Mucosa of descending colon (tissue), 3 donors: ENCODE measurements around the gene ABCA4. TPM values are rescaled to one million over a fixed set of nuclear protein-coding genes. Genes with fewer than 3 reads are reported as not detected.

Experiments
- ATAC-seq: fragments of 200-7000 bp; cut with Tn5 transposase; one replicate; pipeline ENCODE4 v1.9.1; 2020; ENCODE audit warnings: mild to moderate bottlenecking, moderate library complexity
- DNase-seq, 3 donors: peaks; one replicate each; pipeline ENCODE4 v3.0.0-alpha.2; 2020
- H3K36me3 ChIP-seq: fragments of 200-600 bp; one replicate; pipeline ENCODE4 v1.8.0; 2021; ENCODE audit warnings: low read depth, mild to moderate bottlenecking
- H3K4me1 ChIP-seq: fragments of 200-600 bp; one replicate; pipeline ENCODE4 v1.8.0; 2021; ENCODE audit warnings: low read depth, mild to moderate bottlenecking
- H3K4me3 ChIP-seq: fragments of 200-600 bp; one replicate; pipeline ENCODE4 v1.8.0; 2021; ENCODE audit warnings: mild to moderate bottlenecking
- H3K9me3 ChIP-seq: fragments of 200-600 bp; one replicate; pipeline ENCODE4 v1.8.0; 2021; ENCODE audit warnings: mild to moderate bottlenecking
- intact Hi-C, 2 donors: fragments of 100-400 bp; cut with DNase I in 1 of 2; cut with micrococcal nuclease in 1 of 2; formaldehyde crosslinking; loops; one replicate each; pipeline versions ENCODE4 v1.11.0 to v1.11.1; 2022; cut with DNase I, micrococcal nuclease
- total RNA-seq, 3 donors: library from RNA; stranded (reverse); fragmentation: NEBNext Ultra II Directional in 2 of 3; extraction: Animal tissue kit (Norgen Biotek cat#: 25700) in 2 of 3; gene quantifications; one replicate each; pipeline versions ENCODE4 v1.2.1 to v1.2.4, GENCODE V29; 2021 to 2023
- TF ChIP-seq, protein P1 (sequence below): fragments of 200-600 bp; IDR thresholded peaks from one replicate; pipeline ENCODE4 v1.8.0; 2022; ENCODE audit warnings: antibody characterized with exemption, mild to moderate bottlenecking
- donor health status: DM: no; HTN: no; CAD: no; lungs with moderate emphysema.
- donor health status: DM: no; HTN: no; CAD: no.
- donor health status: DM: no; HTN: yes; CAD: no.

Gene ABCA4
- total RNA-seq, 3 donors from 2014 or later, result 0.34 to 1.0 TPM; not detected in 1

DNA sequence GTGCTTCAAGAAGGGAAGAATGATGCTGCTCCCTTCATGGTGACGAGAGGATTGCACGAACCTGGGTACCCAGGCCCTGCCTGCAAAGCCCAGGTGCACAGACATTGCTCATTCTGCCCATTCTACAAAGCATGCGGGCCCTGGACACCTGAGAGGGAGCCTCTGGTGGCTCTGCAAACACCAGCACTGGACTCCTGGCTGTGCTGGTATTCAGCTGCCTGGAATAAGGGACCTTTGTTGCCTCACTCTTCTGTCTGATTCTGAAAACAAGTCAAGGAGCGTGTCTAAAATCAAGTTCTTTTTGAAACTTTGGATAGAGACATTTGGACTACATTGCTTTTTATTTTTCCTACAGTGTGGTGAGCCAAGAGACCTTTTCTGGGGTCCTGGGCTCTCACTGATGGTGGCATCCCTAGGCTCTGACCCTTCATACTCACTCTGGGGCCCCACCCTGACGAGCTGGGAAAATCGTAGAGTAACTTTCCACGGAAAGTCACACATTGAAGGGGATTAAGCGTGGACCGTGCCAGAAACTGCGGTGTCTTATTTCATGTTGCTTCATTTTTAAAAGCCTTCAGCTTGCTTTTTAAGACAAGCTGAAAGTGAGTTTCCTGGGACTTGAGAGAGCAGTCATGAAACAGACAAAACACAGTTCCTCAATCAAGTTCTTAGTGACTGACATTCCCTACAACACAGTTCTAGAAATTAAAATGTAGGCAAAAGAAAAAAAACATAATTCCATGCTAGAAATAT is 24.0 kb downstream of the ABCA4 start:
- no peak for DNase-seq
- intact Hi-C loops, result no loop called here

DNA sequence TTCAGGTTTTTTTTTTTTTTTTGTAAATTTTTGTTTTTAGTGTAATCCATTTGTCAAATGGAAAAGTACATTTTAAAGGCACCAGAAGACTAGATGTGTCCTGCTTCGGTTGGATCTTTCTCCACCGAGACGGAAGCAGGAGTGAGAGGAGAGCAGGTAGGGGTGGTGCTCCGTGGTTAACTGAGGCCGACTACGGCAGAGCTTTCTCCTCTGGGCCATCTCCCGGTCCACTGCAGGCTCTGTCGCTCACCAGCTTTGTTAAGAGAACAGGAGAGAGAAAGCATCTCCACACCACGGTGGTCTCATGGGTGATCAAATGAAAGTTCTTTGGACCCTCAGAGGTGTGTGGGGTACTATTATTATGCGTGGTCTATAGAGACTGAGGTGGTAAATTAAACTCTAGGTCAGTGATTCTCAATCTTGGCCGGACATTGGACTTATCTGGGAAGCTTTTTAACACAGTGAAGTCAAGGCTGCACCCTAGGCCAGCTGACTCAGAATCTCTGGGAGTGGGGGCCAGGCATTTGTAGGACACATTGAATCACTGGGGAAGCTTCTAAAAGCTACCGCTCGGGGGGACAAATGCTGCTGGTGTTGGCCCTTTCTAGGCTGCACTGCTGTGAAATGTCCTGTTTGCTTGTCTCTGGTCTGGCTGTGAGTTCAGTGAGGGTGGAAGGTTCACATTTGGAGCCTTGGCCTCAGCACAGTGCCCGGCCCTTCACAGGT is 25.0 kb downstream of the ABCA4 start:
- Histone ChIP-seq H3K36me3 (no peaks in the 10 kb centered on the region), H3K4me1 (peaks cover 5% of the 10 kb centered on the region), H3K9me3 (no peaks in the 10 kb centered on the region), H3K4me3 (no peak overlapping the region)
- intact Hi-C loops, result no loop called here
- TF ChIP-seq, protein P1, sequence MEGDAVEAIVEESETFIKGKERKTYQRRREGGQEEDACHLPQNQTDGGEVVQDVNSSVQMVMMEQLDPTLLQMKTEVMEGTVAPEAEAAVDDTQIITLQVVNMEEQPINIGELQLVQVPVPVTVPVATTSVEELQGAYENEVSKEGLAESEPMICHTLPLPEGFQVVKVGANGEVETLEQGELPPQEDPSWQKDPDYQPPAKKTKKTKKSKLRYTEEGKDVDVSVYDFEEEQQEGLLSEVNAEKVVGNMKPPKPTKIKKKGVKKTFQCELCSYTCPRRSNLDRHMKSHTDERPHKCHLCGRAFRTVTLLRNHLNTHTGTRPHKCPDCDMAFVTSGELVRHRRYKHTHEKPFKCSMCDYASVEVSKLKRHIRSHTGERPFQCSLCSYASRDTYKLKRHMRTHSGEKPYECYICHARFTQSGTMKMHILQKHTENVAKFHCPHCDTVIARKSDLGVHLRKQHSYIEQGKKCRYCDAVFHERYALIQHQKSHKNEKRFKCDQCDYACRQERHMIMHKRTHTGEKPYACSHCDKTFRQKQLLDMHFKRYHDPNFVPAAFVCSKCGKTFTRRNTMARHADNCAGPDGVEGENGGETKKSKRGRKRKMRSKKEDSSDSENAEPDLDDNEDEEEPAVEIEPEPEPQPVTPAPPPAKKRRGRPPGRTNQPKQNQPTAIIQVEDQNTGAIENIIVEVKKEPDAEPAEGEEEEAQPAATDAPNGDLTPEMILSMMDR, result no peak
- ATAC-seq (peak; percentile 10), DNase-seq (no peak)

More for the DNA sequence above, 24.0 kb downstream of the ABCA4 start:
- H3K4me3 ChIP-seq, result no peak overlapping the region
- ATAC-seq, result no peak
- H3K4me1 ChIP-seq, result peaks cover 5% of the 10 kb centered on the region
- TF ChIP-seq, protein P1, result no peak
- H3K36me3 ChIP-seq, result no peaks in the 10 kb centered on the region
- no peaks in the 10 kb centered on the region for H3K9me3 ChIP-seq

- H3K4me1 ChIP-seq, result peaks cover 5% of the 10 kb centered on the region
- DNase-seq, result peak; percentile 48 to 76 (median 57)
These were observed 25.8 kb downstream of the ABCA4 start for GRCh38 chr1:94095112-94095637.

DNA sequence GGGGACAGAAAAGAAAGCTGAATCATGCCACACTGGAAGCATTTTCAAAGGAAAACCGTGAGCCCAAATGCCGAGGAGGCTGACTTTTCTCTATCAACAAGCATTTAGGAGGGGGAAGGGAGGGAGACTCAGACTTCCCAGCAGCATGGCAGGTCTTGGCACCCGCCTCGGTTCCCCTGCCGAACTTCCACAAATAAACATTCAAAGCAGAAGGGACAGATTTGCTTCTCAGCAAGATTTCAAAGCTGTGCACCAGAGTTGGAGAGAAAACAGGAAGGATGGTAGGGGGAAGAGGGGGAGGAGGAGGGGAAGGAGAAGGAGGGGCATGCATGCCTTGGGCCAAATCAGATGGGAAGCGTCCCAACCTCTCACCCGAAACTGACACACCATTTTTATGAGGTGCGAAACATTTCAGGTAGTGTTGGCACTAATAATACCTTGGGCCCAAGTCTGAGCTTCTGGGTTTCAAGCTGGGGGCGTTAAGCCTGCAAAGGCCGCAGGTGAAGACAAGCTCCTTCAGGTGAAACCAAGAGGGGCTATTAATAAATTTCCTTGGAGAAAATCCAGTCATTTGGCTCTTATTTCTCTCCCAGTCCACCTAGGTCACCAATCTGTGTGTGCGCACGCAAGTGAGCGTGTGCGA is 26.4 kb downstream of the ABCA4 start:
- Histone ChIP-seq H3K9me3 (no peaks in the 10 kb centered on the region), H3K4me1 (peaks cover 5% of the 10 kb centered on the region), H3K4me3 (no peak overlapping the region), H3K36me3 (no peaks in the 10 kb centered on the region)
- peak; percentile 36 for ATAC-seq
- intact Hi-C loops, result no loop called here
- TF ChIP-seq, protein P1, result no peak
- DNase-seq, result peak; percentile 39 to 65 (median 41)

More at GRCh38 chr1:94095112-94095637, 25.8 kb downstream of the ABCA4 start:
- no peak overlapping the region for H3K4me3 ChIP-seq
- TF ChIP-seq, protein P1, result no peak
- intact Hi-C loops, result no loop called here
- no peaks in the 10 kb centered on the region for H3K9me3 ChIP-seq
- ATAC-seq, result peak; percentile 48
- H3K36me3 ChIP-seq, result no peaks in the 10 kb centered on the region

DNA sequence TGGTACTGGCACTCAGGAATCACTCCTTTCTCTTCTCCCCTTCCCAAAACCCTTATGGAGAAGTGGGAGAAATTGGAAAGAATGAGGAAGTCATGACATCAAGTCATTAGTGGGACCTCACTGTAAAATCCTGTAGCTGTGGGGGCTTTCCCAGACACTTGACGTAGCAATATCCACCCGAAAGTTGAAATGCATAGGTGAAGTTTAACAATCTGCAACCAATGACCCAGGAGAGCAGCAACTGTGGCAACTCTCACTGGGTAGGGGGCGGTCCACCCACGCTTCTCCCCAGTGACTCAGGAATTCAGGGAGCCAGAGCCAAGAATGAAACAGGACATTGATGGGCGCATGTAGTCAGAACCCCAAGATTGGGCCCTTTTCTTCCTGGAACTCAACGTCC is 27.0 kb downstream of the ABCA4 start:
- no peaks in the 10 kb centered on the region for H3K36me3 ChIP-seq
- H3K4me1 ChIP-seq, result peaks cover 5% of the 10 kb centered on the region
- intact Hi-C loops, result no loop called here
- no peak for DNase-seq
- H3K4me3 ChIP-seq, result no peak overlapping the region
- H3K9me3 ChIP-seq, result no peaks in the 10 kb centered on the region
- no peak for ATAC-seq
- TF ChIP-seq, protein P1, result no peak
